GM23338 (cell line): Measurements from ENCODE around the gene DNAH8. TPM values are rescaled to one million over a fixed set of nuclear protein-coding genes. Genes with fewer than 3 reads are reported as not detected.

Experiments
- ATAC-seq: fragments of 200-7000 bp; cut with Tn5 transposase; 3 replicates; pipeline ENCODE4 v1.9.1; 2020
- DNase-seq: peaks from one replicate; pipeline ENCODE4 v3.0.0-alpha.2; 2015; ENCODE audit warnings: low spot score
- H2AFZ ChIP-seq: fragments of 200-600 bp; sonication (generic); 2 replicates; pipeline ENCODE4 v1.8.0; 2016; ENCODE audit warnings: antibody characterized with exemption, mild to moderate bottlenecking, moderate library complexity
- H3F3A ChIP-seq: fragments of 200-600 bp; sonication (generic); replicated peaks from 2 replicates; pipeline ENCODE4 v1.8.0; 2017; ENCODE audit warnings: antibody characterized with exemption, mixed run types, low read depth
- H3K27ac ChIP-seq: fragments of 200-600 bp; sonication (generic); 2 replicates; pipeline ENCODE4 v1.6.1; 2016; ENCODE audit warnings: low read depth
- H3K27me3 ChIP-seq: fragments of 200-600 bp; sonication (generic); 2 replicates; pipeline ENCODE4 v1.8.0; 2016; ENCODE audit warnings: mild to moderate bottlenecking, mixed run types, moderate library complexity; ENCODE audit not compliant: insufficient read depth
- H3K36me3 ChIP-seq: fragments of 200-600 bp; sonication (generic); 2 replicates; pipeline ENCODE4 v1.8.0; 2016; ENCODE audit warnings: mild to moderate bottlenecking; ENCODE audit not compliant: insufficient read depth
- H3K4me1 ChIP-seq: fragments of 200-600 bp; sonication (generic); 2 replicates; pipeline ENCODE4 v1.8.0; 2016; ENCODE audit warnings: mild to moderate bottlenecking, moderate library complexity; ENCODE audit not compliant: insufficient read depth
- H3K4me2 ChIP-seq: fragments of 200-600 bp; sonication (generic); 2 replicates; pipeline ENCODE4 v1.7.1; 2017; ENCODE audit warnings: mixed run types
- H3K4me3 ChIP-seq: fragments of 200-600 bp; sonication (generic); 2 replicates; pipeline ENCODE4 v1.6.1; 2016; ENCODE audit warnings: mixed run types
- H3K79me2 ChIP-seq: fragments of 200-600 bp; sonication (generic); replicated peaks from 2 replicates; pipeline ENCODE4 v1.8.0; 2017; ENCODE audit warnings: mild to moderate bottlenecking; ENCODE audit not compliant: insufficient read depth
- H3K9me2 ChIP-seq: fragments of 200-600 bp; sonication (generic); 2 replicates; pipeline ENCODE4 v1.8.0; 2017; ENCODE audit not compliant: insufficient read depth
- H4K20me1 ChIP-seq: fragments of 200-600 bp; sonication (generic); replicated peaks from 2 replicates; pipeline ENCODE4 v1.8.0; 2017; ENCODE audit warnings: mild to moderate bottlenecking; ENCODE audit not compliant: insufficient read depth
- H3K27ac Mint-ChIP-seq: 2 replicates; pipeline ENCODE4 v1.8.0; 2020; ENCODE audit warnings: inconsistent platforms, mild to moderate bottlenecking, moderate library complexity, mixed read lengths
- H3K27me3 Mint-ChIP-seq: 3 replicates; pipeline ENCODE4 v1.8.0; 2022; ENCODE audit warnings: low read depth, mild to moderate bottlenecking, moderate library complexity, mixed read lengths, inconsistent platforms; ENCODE audit not compliant: insufficient read depth, poor library complexity
- H3K36me3 Mint-ChIP-seq: 3 replicates; pipeline ENCODE4 v1.8.0; 2021; ENCODE audit warnings: low read depth, mild to moderate bottlenecking, inconsistent platforms, moderate library complexity, mixed read lengths
- H3K4me1 Mint-ChIP-seq: 3 replicates; pipeline ENCODE4 v1.8.0; 2020; ENCODE audit warnings: mild to moderate bottlenecking, inconsistent platforms, mixed read lengths
- H3K4me3 Mint-ChIP-seq: 3 replicates; pipeline ENCODE4 v1.8.0; 2021; ENCODE audit warnings: moderate library complexity, mild to moderate bottlenecking, inconsistent platforms, mixed read lengths
- H3K9me3 Mint-ChIP-seq: 3 replicates; pipeline ENCODE4 v1.8.0; 2020; ENCODE audit warnings: moderate library complexity, mild to moderate bottlenecking, inconsistent platforms, mixed read lengths
- CREB1 ChIP-seq: fragments of 250-450 bp; sonication (Bioruptor Pico); IDR thresholded peaks from 2 replicates; pipeline ENCODE4 v1.5.0; 2020; ENCODE audit warnings: low read depth, mild to moderate bottlenecking, moderate library complexity
- EZH2 ChIP-seq: fragments of 200-600 bp; sonication (generic); IDR thresholded peaks from one replicate; pipeline ENCODE4 v1.8.0; 2017; ENCODE audit warnings: antibody characterized with exemption, mild to moderate bottlenecking, low read depth; ENCODE audit not compliant: unreplicated experiment
- JUNB ChIP-seq: IDR thresholded peaks from one replicate; pipeline ENCODE4 v1.6.1; 2016; ENCODE audit warnings: antibody characterized with exemption; ENCODE audit not compliant: unreplicated experiment
- NANOG ChIP-seq: IDR thresholded peaks from 2 replicates; pipeline ENCODE4 v1.6.1; 2016; ENCODE audit warnings: antibody characterized with exemption, borderline replicate concordance
- POLR2AphosphoS5 ChIP-seq: IDR thresholded peaks from 2 replicates; pipeline ENCODE4 v1.6.1; 2016; ENCODE audit warnings: antibody characterized with exemption, low read depth
- REST ChIP-seq: IDR thresholded peaks from one replicate; pipeline ENCODE4 v1.6.1; 2018; ENCODE audit warnings: antibody characterized with exemption; ENCODE audit not compliant: unreplicated experiment
- STAT1 ChIP-seq: IDR thresholded peaks from one replicate; pipeline ENCODE4 v1.6.1; 2016; ENCODE audit warnings: antibody characterized with exemption; ENCODE audit not compliant: unreplicated experiment
- ZNF114 ChIP-seq: fragments of 250-450 bp; sonication (Bioruptor Pico); IDR thresholded peaks from 2 replicates; pipeline ENCODE4 v1.5.0; 2020; ENCODE audit warnings: mild to moderate bottlenecking, moderate library complexity
- ZNF331 ChIP-seq: fragments of 250-450 bp; sonication (Bioruptor Pico); IDR thresholded peaks from 2 replicates; pipeline ENCODE4 v1.5.0; 2020; ENCODE audit warnings: low read depth, mild to moderate bottlenecking, moderate library complexity
- polyA plus RNA-seq: library from polyadenylated mRNA; unstranded; fragments of >200 nt; fragmentation: Nextera tagmentation; extraction: Ambion mirVana; gene quantifications from 2 replicates; pipeline ENCODE4 v1.2.1, GENCODE V29; 2016
- total RNA-seq: library from RNA; depleted of rRNA; stranded (reverse); fragments of >200 nt; shearing (Covaris generic); gene quantifications from 2 replicates; pipeline ENCODE4 v1.2.3, GENCODE V29; 2014
- TF ChIP-seq, protein P1 (sequence below): fragments of 250-450 bp; sonication (Bioruptor Pico); IDR thresholded peaks from 2 replicates; pipeline ENCODE4 v1.5.0; 2020; ENCODE audit warnings: mild to moderate bottlenecking, moderate library complexity

Gene DNAH8
- total and polyA plus RNA-seq, 2 experiments from 2014 or later = 0.02 TPM; not detected in 1

DNA sequence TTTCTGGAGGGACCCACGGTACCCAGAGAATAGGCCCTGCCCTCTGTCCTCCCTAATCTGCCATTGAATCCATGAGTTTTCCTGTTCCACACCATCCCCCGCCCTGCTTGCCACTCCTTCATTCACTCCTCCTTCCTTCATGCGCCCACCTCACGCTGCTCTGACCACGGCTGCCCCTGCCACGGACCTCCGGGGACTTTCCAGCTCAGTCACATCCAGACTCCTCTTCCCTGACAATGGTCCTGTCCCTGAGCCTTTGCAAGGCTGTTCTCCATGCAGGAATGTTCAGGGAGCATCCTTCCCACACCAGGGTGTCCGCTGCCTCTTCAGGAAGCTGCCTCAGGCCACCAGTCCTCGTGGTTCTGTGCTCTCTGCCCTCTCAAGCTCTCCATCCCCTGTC, 359.4 kb downstream of the DNAH8 start:
- Histone ChIP-seq H3K27me3 (no peaks in the 10 kb centered on the region), H3K4me2 (no peak overlapping the region), H3K79me2 (no peaks in the 10 kb centered on the region), H3F3A (no peaks in the 10 kb centered on the region), H4K20me1 (no peaks in the 10 kb centered on the region), H3K4me1 (peaks cover 7% of the 10 kb centered on the region), H3K27ac (no peak overlapping the region), H3K9me2 (no peaks in the 10 kb centered on the region), H2AFZ (no peak overlapping the region), H3K36me3 (no peaks in the 10 kb centered on the region; the same call in 1 of the 2 replicates), H3K4me3 (no peak overlapping the region)
- Mint-ChIP-seq H3K36me3 (no peaks in the 10 kb centered on the region; the same call in 2 of the 3 replicates), H3K4me3 (no peak overlapping the region), H3K27me3 (peaks cover 17% of the 10 kb centered on the region), H3K27ac (no peak overlapping the region), H3K4me1 (peaks cover 15% of the 10 kb centered on the region), H3K9me3 (no peaks in the 10 kb centered on the region)
- TF ChIP-seq CREB1 (CRISPR knock-in tag) (no peak), EZH2 (no peak), STAT1 (no peak), NANOG (no peak), JUNB (no peak), POLR2AphosphoS5 (no peak), ZNF114 (CRISPR knock-in tag) (no peak), ZNF331 (no peak), REST (no peak)
- TF ChIP-seq, protein P1, sequence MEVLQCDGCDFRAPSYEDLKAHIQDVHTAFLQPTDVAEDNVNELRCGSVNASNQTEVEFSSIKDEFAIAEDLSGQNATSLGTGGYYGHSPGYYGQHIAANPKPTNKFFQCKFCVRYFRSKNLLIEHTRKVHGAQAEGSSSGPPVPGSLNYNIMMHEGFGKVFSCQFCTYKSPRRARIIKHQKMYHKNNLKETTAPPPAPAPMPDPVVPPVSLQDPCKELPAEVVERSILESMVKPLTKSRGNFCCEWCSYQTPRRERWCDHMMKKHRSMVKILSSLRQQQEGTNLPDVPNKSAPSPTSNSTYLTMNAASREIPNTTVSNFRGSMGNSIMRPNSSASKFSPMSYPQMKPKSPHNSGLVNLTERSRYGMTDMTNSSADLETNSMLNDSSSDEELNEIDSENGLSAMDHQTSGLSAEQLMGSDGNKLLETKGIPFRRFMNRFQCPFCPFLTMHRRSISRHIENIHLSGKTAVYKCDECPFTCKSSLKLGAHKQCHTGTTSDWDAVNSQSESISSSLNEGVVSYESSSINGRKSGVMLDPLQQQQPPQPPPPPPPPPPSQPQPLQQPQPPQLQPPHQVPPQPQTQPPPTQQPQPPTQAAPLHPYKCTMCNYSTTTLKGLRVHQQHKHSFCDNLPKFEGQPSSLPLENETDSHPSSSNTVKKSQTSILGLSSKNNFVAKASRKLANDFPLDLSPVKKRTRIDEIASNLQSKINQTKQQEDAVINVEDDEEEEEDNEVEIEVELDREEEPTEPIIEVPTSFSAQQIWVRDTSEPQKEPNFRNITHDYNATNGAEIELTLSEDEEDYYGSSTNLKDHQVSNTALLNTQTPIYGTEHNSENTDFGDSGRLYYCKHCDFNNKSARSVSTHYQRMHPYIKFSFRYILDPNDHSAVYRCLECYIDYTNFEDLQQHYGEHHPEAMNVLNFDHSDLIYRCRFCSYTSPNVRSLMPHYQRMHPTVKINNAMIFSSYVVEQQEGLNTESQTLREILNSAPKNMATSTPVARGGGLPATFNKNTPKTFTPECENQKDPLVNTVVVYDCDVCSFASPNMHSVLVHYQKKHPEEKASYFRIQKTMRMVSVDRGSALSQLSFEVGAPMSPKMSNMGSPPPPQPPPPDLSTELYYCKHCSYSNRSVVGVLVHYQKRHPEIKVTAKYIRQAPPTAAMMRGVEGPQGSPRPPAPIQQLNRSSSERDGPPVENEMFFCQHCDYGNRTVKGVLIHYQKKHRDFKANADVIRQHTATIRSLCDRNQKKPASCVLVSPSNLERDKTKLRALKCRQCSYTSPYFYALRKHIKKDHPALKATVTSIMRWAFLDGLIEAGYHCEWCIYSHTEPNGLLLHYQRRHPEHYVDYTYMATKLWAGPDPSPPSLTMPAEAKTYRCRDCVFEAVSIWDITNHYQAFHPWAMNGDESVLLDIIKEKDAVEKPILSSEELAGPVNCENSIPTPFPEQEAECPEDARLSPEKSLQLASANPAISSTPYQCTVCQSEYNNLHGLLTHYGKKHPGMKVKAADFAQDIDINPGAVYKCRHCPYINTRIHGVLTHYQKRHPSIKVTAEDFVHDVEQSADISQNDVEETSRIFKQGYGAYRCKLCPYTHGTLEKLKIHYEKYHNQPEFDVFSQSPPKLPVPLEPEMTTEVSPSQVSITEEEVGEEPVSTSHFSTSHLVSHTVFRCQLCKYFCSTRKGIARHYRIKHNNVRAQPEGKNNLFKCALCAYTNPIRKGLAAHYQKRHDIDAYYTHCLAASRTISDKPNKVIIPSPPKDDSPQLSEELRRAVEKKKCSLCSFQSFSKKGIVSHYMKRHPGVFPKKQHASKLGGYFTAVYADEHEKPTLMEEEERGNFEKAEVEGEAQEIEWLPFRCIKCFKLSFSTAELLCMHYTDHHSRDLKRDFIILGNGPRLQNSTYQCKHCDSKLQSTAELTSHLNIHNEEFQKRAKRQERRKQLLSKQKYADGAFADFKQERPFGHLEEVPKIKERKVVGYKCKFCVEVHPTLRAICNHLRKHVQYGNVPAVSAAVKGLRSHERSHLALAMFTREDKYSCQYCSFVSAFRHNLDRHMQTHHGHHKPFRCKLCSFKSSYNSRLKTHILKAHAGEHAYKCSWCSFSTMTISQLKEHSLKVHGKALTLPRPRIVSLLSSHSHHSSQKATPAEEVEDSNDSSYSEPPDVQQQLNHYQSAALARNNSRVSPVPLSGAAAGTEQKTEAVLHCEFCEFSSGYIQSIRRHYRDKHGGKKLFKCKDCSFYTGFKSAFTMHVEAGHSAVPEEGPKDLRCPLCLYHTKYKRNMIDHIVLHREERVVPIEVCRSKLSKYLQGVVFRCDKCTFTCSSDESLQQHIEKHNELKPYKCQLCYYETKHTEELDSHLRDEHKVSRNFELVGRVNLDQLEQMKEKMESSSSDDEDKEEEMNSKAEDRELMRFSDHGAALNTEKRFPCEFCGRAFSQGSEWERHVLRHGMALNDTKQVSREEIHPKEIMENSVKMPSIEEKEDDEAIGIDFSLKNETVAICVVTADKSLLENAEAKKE (CRISPR knock-in tag) = no peak
- peak; percentile 54 for ATAC-seq
- peak; percentile 25 for DNase-seq
